ENCODE data around the gene SLC9B1. TPM values are rescaled to one million over a fixed set of nuclear protein-coding genes. Genes with fewer than 3 reads are reported as not detected.

SLC9B1 gene
- total RNA-seq, 4 donors from 2014 or later = 1.9 to 3.1 (median 2.5) TPM; not detected in 1

DNA sequence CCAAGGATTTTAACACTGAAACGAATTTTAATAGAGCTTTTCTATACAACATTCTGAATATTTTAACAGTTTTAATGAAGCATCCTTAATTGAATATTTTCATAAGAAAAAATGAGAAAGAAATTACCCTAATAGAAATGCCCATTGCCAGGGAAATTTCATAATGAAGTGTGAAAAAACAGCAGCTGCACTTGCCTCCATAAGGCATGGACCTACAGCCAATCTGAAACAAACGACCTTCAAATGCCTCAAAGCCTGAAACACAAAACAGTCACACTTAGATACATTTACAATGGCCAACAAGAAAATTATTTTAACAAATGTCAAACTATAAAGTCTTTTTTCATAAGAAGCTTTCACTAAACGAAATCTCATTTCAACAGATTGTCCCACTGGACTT lies 74.4 kb downstream of the SLC9B1 start:
- no peak for TF ChIP-seq CTCF (IDR thresholded peaks at IDR 0.05; ENCODE audit: low read depth)

DNA sequence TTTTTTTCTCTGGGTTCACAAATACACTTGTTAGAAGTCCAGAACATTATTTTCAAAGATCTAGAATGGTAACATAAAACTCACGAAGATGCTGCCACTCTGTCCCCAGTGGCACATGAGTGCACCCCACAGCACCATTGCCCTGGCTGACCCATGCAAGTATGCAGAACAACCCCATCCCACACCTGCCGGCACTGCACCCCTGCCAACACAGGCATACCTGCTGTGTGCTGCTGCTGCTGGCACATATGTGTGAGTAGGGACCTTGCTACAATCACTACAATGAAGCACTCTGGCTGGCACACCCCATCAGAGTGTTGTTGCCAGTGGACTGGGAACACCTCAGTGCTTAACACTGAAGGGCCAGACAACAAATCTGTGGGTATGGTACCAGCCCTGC lies 83.8 kb downstream of the SLC9B1 start:
- no peak for TF ChIP-seq CTCF (IDR thresholded peaks at IDR 0.05; ENCODE audit: low read depth)

- no peak for TF ChIP-seq CTCF (IDR thresholded peaks at IDR 0.05; ENCODE audit: low read depth)
Measured at GRCh38 chr4:102918859-102919258, 100.6 kb downstream of the SLC9B1 start.

- no peak for TF ChIP-seq CTCF (IDR thresholded peaks at IDR 0.05; ENCODE audit: low read depth)
Measured at GRCh38 chr4:102901804-102902203, 117.7 kb downstream of the SLC9B1 start.

GRCh38 chr4:102883278-102883677 lies 136.2 kb downstream of the SLC9B1 start:
- TF ChIP-seq CTCF (IDR thresholded peaks at IDR 0.05; ENCODE audit: low read depth) = no peak

DNA sequence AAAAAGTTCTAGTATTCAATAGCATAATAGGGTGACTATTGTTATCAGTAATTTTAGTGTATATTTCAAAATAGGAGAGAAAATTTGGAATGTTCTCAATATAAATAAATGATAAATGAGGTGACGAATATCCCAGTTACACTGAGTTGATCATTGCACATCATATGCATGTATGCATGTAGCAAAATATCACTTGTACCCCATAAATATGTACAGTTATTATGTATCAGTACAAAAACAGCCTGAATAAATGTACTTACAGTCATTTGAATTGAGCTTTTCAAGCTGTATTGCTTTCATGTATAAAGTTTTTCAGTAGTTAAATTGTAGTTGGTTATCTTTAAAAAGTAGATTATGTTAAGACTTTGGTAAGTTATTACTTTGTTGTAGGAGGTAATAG lies 138.2 kb downstream of the SLC9B1 start:
- TF ChIP-seq CTCF (IDR thresholded peaks at IDR 0.05; ENCODE audit: low read depth) = no peak

DNA sequence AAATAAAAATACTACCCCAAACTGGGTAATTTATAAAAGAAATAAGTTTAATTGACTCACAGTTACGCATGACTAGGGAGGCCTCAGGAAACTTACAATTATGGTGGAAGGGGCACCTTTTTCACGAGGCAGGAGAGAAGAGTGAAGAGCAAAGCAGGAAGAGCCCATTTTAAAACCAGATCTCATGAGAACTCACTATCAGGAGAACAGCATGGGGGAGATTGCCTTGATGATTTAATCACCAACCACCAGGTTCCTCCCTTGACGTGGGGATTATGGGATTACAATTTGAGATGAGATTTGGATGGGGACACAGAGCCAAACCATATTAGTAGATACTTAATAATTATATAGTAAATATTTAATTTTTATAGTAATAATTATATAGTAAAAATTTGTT lies 140.6 kb downstream of the SLC9B1 start:
- TF ChIP-seq CTCF (IDR thresholded peaks at IDR 0.05; ENCODE audit: low read depth) = no peak

All from subcutaneous adipose tissue (tissue), 4 donors.